HepG2 (cell line): ENCODE results near the gene RTP4. TPM values are rescaled to one million over a fixed set of nuclear protein-coding genes. Genes with fewer than 3 reads are reported as not detected.

Experiments used
- ATAC-seq: fragments of 200-7000 bp; cut with Tn5 transposase; 3 replicates; pipeline ENCODE4 v1.9.1; 2020; ENCODE audit warnings: mild to moderate bottlenecking, moderate library complexity
- BruUV-seq: library from RNA; stranded (reverse); fragments of 400-500 nt; replicated peaks from 2 replicates; lab custom pipeline; 2021; lab: Mats Ljungman, UMichigan
- CTCF ChIA-PET: fragments of 300-600 bp; formaldehyde crosslinking; extraction: SDS; loops from one replicate; lab custom pipeline; 2021; ENCODE audit warnings: low total read pairs, inconsistent platforms, low intra/inter-chr PET ratio; lab: Yijun Ruan, JAX
- POLR2A ChIA-PET: fragments of 350-600 bp; sonication (Branson Sonifier 250); formaldehyde crosslinking; loops from one replicate; lab custom pipeline; 2020; ENCODE audit warnings: antibody characterized with exemption, inconsistent platforms; lab: Yijun Ruan, JAX
- DNase-seq: peaks from one replicate; pipeline ENCODE4 v3.0.0-alpha.2; 2015; ENCODE audit warnings: low spot score
- FAIRE-seq: peaks from 3 replicates; lab custom pipeline; 2011; peaks lifted over from hg19 to GRCh38; lab: Jason Lieb, UNC
- H2AFZ ChIP-seq: one replicate; pipeline ENCODE4 v1.6.1; 2011; ENCODE audit warnings: low read length, inconsistent platforms
- H3K27ac ChIP-seq: fragments of 300-600 bp; 3 replicates; pipeline ENCODE4 v1.8.0; 2011; ENCODE audit warnings: mixed run types, mild to moderate bottlenecking, mixed read lengths, low read length, inconsistent platforms; ENCODE audit not compliant: insufficient read depth; ENCODE audit errors: extremely low read length
- H3K27me3 ChIP-seq, 2 experiments: fragments of 200-600 bp in 1 of 2; 2 replicates in 1 of 2; 3 replicates in 1 of 2; pipeline versions ENCODE4 v1.6.0 to v1.8.0; 2011; ENCODE audit warnings: low read length in 2 of 2, mild to moderate bottlenecking in 2 of 2, moderate library complexity in 2 of 2, inconsistent platforms in 1 of 2; ENCODE audit not compliant: insufficient read depth in 2 of 2, control insufficient read depth in 1 of 2
- H3K36me3 ChIP-seq, 2 experiments: fragments of 200-600 bp in 1 of 2; replicated peaks in 1 of 2; 2 replicates in 1 of 2; 3 replicates in 1 of 2; pipeline versions ENCODE4 v1.5.1 to v1.8.0; 2011; ENCODE audit warnings: low read length in 2 of 2, inconsistent platforms in 1 of 2; ENCODE audit not compliant: insufficient read depth in 2 of 2, control insufficient read depth in 1 of 2
- H3K4me1 ChIP-seq: 2 replicates; pipeline ENCODE4 v1.5.1; 2012; ENCODE audit warnings: low read length, inconsistent platforms; ENCODE audit not compliant: insufficient read depth
- H3K4me2 ChIP-seq: 2 replicates; pipeline ENCODE4 v1.6.0; 2011; ENCODE audit warnings: low read depth, low read length, inconsistent platforms
- H3K4me3 ChIP-seq, 3 experiments: fragments of 200-600 bp in 1 of 3; sonication (generic), shearing (Covaris generic) in 1 of 3; replicated peaks in 1 of 3; 2 replicates each; pipeline ENCODE4 v1.5.1; 2011 to 2016; ENCODE audit warnings: low read length in 3 of 3, inconsistent platforms in 2 of 3, low read depth in 2 of 3, mild to moderate bottlenecking in 2 of 3, control low read depth in 1 of 3, mixed read lengths in 1 of 3; ENCODE audit not compliant: insufficient read depth in 1 of 3
- H3K79me2 ChIP-seq: one replicate; pipeline ENCODE4 v1.6.1; 2011; ENCODE audit warnings: low read length, inconsistent platforms; ENCODE audit not compliant: insufficient read depth
- H3K9ac ChIP-seq: 2 replicates; pipeline ENCODE4 v1.6.0; 2011; ENCODE audit warnings: mild to moderate bottlenecking, low read depth, low read length, inconsistent platforms; ENCODE audit not compliant: insufficient read depth
- H3K9me3 ChIP-seq: 2 replicates; pipeline ENCODE4 v1.5.1; 2012; ENCODE audit warnings: mild to moderate bottlenecking, low read length
- H4K20me1 ChIP-seq: 2 replicates; pipeline ENCODE4 v1.6.0; 2011; ENCODE audit warnings: inconsistent platforms, mild to moderate bottlenecking, low read length, moderate library complexity; ENCODE audit not compliant: insufficient read depth
- ATF3 ChIP-seq: sonication (generic); formaldehyde crosslinking; IDR thresholded peaks from 2 replicates; pipeline ENCODE4 v1.4.0; 2020; ENCODE audit warnings: missing genetic modification reagents
- ETS1 ChIP-seq: sonication (generic); formaldehyde crosslinking; IDR thresholded peaks from 2 replicates; pipeline ENCODE4 v1.4.0; 2020; ENCODE audit warnings: missing genetic modification reagents
- FOSL1 ChIP-seq: sonication (generic); formaldehyde crosslinking; IDR thresholded peaks from 2 replicates; pipeline ENCODE4 v1.9.0; 2021; ENCODE audit warnings: missing genetic modification reagents, borderline replicate concordance
- HNRNPK ChIP-seq: fragments of 200-400 bp; formaldehyde crosslinking; IDR thresholded peaks from 2 replicates; pipeline ENCODE4 v1.6.1; 2018; ENCODE audit warnings: low read length, low read depth, moderate library complexity, mild to moderate bottlenecking; ENCODE audit not compliant: poor library complexity, severe bottlenecking
- HOMEZ ChIP-seq: IDR thresholded peaks from 2 replicates; pipeline ENCODE4 v1.6.1; 2016; ENCODE audit warnings: low read depth
- IKZF1 ChIP-seq: fragments of 450-650 bp; IDR thresholded peaks from 2 replicates; pipeline ENCODE4 v1.7.1; 2016
- MXD4 ChIP-seq: IDR thresholded peaks from 2 replicates; pipeline ENCODE4 v1.6.1; 2016; ENCODE audit warnings: mild to moderate bottlenecking, missing biosample characterization, missing genetic modification reagents
- NFE2L1 ChIP-seq: sonication (generic); formaldehyde crosslinking; IDR thresholded peaks from 2 replicates; pipeline ENCODE4 v1.4.0; 2020; ENCODE audit warnings: missing genetic modification reagents, mild to moderate bottlenecking, borderline replicate concordance
- POLR2G ChIP-seq: fragments of 200-400 bp; formaldehyde crosslinking; IDR thresholded peaks from 2 replicates; pipeline ENCODE4 v1.6.1; 2018; ENCODE audit warnings: mild to moderate bottlenecking, low read depth, low read length, moderate library complexity
- RBFOX2 ChIP-seq: fragments of 200-400 bp; formaldehyde crosslinking; IDR thresholded peaks from 2 replicates; pipeline ENCODE4 v1.6.1; 2017; ENCODE audit warnings: low read depth, mild to moderate bottlenecking, low read length
- REL ChIP-seq: sonication (generic); formaldehyde crosslinking; conservative IDR thresholded peaks from 2 replicates; pipeline ENCODE4 v1.8.0; 2022; ENCODE audit warnings: mild to moderate bottlenecking, missing genetic modification reagents, moderate library complexity
- SP5 ChIP-seq: IDR thresholded peaks from 2 replicates; pipeline ENCODE4 v1.6.1; 2016; ENCODE audit warnings: low read depth, borderline replicate concordance
- ZBTB37 ChIP-seq: sonication (generic); formaldehyde crosslinking; IDR thresholded peaks from 2 replicates; pipeline ENCODE4 v1.4.0; 2020; ENCODE audit warnings: mild to moderate bottlenecking, missing genetic modification reagents
- ZNF225 ChIP-seq: sonication (generic); formaldehyde crosslinking; IDR thresholded peaks from 2 replicates; pipeline ENCODE4 v1.4.0; 2020; ENCODE audit warnings: mild to moderate bottlenecking, missing genetic modification reagents
- ZNF256 ChIP-seq: sonication (generic); formaldehyde crosslinking; conservative IDR thresholded peaks from 2 replicates; pipeline ENCODE4 v1.4.0; 2020; ENCODE audit warnings: missing genetic modification reagents
- ZNF431 ChIP-seq: sonication (generic); formaldehyde crosslinking; IDR thresholded peaks from 2 replicates; pipeline ENCODE4 v1.9.0; 2022; ENCODE audit warnings: missing genetic modification reagents, low read depth, mild to moderate bottlenecking, borderline replicate concordance
- ZNF432 ChIP-seq: sonication (generic); formaldehyde crosslinking; IDR thresholded peaks from 2 replicates; pipeline ENCODE4 v1.5.0; 2020; ENCODE audit warnings: missing genetic modification reagents, mild to moderate bottlenecking, borderline replicate concordance
- WGBS: methylation state at CpG from one replicate; pipeline ENCODE4 v1.1.6; 2017; ENCODE audit warnings: low lambda C conversion rate; 5-methylcytosine and 5-hydroxymethylcytosine counted together
- in situ Hi-C: cut with HindIII; loops from 2 replicates; pipeline ENCODE4 v1.10.0; 2017; ENCODE audit warnings: low pct_unique_long_range_greater_than_20kb; ENCODE audit not compliant: extremely low pct_ligation_motif_present
- intact Hi-C: fragments of 100-400 bp; cut with micrococcal nuclease; formaldehyde crosslinking; loops from one replicate; pipeline ENCODE4 v1.10.0; 2022; ENCODE audit not compliant: unreplicated experiment
- polyA plus RNA-seq, 8 experiments: library from polyadenylated mRNA; depleted of rRNA in 3 of 8; stranded (reverse) in 7 of 8; unstranded in 1 of 8; fragments of >200 nt; fragmentation: Illumina TruSeq in 4 of 8; extraction: Trizol in 4 of 8; gene quantifications; 2 replicates each; pipeline versions ENCODE4 v1.2.1 to v1.2.3, GENCODE V29; 2011 to 2016; ENCODE audit warnings: low read depth in 4 of 8, missing spikeins in 1 of 8, mixed read lengths in 1 of 8; ENCODE audit not compliant: insufficient read depth in 1 of 8
- total RNA-seq, 5 experiments: library from RNA; depleted of rRNA; stranded (reverse); fragments of >200 nt; fragmentation: Illumina TruSeq; extraction: Trizol; gene quantifications; 2 replicates each; pipeline ENCODE4 v1.2.3, GENCODE V29; 2016; ENCODE audit warnings: low read depth in 1 of 5

The RTP4 gene
- total and polyA plus RNA-seq, 2 of the 13 experiments (the other 11 are each of a cell fraction or from before 2014, with no cell fraction given) = 0.11 to 0.62 TPM

- TF ChIP-seq NFE2L1 (CRISPR knock-in tag) = no peak
- TF ChIP-seq ZNF256 (CRISPR knock-in tag) = no peak
- TF ChIP-seq ZNF432 = no peak
These were observed 24.5 kb upstream of the RTP4 start (continued) for GRCh38 chr3:187343670-187344069.

- H3K9ac ChIP-seq = no peak overlapping the region
- FAIRE-seq (no peak), ATAC-seq (no peak), DNase-seq (no peak)
- no peak overlapping the region for H3K4me2 ChIP-seq
- H3K9me3 ChIP-seq = no peaks in the 10 kb centered on the region
- CTCF ChIA-PET = interaction anchor here (0.5 kb wide), 1 partner anchor 49 kb away, joined by 3 read pairs; no protein-coding TSS in a partner anchor
- H2AFZ ChIP-seq = no peak overlapping the region
- in situ Hi-C loops (no loop called here), intact Hi-C loops (no loop called here)
- POLR2A ChIA-PET = no interaction called here
- no peak overlapping the region for H3K27ac ChIP-seq
- BruUV-seq = no TSS peak
- no peaks in the 10 kb centered on the region; a peak in 2 of 5 replicates for H3K27me3 ChIP-seq
- H3K36me3 ChIP-seq = no peaks in the 10 kb centered on the region
- H3K4me3 ChIP-seq = no peak overlapping the region
- no peaks in the 10 kb centered on the region for H3K79me2 ChIP-seq
- WGBS = 24% methylated on average over 13 of the region's 13 CpGs
- H3K4me1 ChIP-seq = no peaks in the 10 kb centered on the region
- no peaks in the 10 kb centered on the region for H4K20me1 ChIP-seq
- TF ChIP-seq POLR2G (no peak), MXD4 (CRISPR knock-in tag) (no peak), ZNF431 (CRISPR knock-in tag) (no peak), ATF3 (CRISPR knock-in tag) (no peak), RBFOX2 (no peak), SP5 (CRISPR knock-in tag) (no peak), ZNF225 (CRISPR knock-in tag) (no peak), ETS1 (CRISPR knock-in tag) (no peak), ZBTB37 (CRISPR knock-in tag) (no peak), IKZF1 (no peak), FOSL1 (no peak), HOMEZ (CRISPR knock-in tag) (no peak), REL (CRISPR knock-in tag) (no peak), HNRNPK (no peak)
These were observed 15.3 kb upstream of the RTP4 start for GRCh38 chr3:187352581-187353575.
